ENCODE results near the gene LRRC47. TPM values are rescaled to one million over a fixed set of nuclear protein-coding genes. Genes with fewer than 3 reads are reported as not detected.

The LRRC47 gene
- polyA plus RNA-seq (2014; cell fraction: cytosol; rRNA removed): 30.8 and 36.4 TPM in 2 replicates
- polyA plus RNA-seq (2014; cell fraction: nucleus; rRNA removed): 21.3 and 31.7 TPM in 2 replicates

DNA sequence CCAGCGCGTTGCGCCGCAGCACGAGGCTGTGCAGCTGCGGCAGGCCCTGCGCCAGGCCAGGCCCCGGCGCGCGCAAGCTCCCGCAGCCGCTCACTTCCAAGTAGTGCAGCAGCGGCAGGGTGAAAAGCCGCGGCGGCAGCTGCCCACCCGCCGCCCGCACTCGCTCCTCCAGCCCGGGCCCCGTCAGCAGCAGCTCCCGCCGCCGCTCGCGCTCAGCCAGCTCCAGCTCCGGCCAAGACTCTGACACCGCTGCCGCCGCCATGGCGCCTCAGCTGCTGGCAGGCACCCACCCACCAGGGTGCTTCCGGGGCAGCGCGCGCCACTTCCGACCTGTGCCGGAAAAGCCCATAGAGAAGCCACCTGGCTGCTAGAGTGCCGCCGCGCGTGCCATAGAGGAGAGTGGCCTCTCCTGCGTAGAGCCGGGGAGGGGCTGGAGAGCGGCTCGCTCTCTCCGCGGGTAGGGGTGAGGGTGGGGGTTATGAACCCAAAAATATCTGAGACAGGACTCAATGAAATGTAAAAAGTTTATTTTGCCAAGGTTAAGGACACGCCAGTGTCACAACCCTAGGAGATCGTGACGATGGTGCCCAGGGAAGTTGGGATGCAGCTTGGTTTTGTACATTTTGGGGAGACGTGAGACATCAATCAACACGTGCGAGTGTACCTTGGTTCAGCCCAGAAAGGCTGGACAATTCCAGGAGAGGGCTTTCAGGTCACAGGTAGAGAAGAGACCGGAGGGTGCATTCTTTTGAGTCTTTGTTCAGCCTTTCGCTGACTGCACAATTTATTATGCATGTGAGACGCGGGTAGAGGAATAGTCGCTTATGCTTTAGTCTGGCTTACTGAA, at the start of gene LRRC47:
TSS of gene LRRC47 (minus strand) at position 284 of the 847 bp plus-strand sequence. CDS start at position 262, 22 bp downstream.
- DNase-seq (ENCODE audit: low spot score): peak; percentile 79

DNA sequence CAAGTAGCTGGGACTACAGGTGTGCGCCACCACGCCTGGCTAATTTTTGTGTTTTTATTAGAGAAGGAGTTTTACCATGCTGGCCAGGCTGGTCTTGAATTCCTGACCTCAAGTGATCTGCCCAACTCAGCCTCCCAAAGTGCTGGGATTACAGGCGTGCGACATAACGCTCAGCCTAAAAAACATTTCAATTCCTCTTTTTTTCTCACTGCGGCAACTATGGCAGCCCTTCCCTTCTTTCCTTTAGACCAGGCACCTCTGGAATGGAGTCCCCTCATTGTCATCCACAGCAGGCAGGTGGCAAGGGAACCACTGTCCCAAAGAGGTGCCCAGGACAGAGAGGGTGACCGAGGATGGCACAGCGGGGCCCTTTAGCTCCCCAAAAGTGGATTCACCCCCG, 46.6 kb upstream of the LRRC47 start:
- no peak for DNase-seq (ENCODE audit: low spot score)

DNA sequence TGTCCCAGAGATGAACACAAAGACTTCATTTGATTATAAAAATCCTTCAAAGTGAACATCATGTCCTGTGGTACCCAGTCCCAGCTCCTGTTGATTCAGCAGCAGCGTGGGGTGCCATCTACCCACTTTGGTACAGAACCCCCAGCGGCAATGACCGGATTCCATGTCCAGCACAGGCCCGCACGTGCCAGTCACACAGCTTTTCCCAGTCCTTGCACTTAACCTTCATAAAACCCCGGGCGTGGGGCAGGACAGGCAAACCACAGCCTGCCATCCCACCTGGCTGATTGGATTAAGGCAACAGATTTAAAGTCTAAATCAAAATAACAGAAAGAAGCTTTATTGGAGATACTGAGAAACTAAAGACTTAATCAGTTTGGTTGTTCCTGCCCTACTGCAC, 45.2 kb upstream of the LRRC47 start:
- DNase-seq (ENCODE audit: low spot score): no peak

DNA sequence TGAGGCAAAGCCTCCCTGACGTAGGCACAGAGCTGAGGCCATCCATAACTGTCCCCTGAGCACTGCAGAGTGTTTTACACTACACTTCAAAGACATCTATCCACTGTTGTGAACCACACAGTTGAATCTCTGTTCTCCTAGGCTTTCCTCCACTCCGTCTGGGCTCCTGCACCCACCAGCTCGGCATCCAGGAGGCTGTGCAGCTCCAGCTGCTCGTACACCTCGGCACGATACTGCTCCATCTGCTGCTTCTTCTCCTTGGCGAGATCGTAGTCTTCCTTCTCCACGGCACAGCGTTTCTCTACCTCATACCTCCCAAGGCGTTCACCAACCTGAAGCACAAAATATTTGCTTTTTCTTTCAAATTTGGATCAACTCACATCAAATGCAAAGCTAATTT, 42.5 kb upstream of the LRRC47 start:
- no peak for DNase-seq (ENCODE audit: low spot score)

DNA sequence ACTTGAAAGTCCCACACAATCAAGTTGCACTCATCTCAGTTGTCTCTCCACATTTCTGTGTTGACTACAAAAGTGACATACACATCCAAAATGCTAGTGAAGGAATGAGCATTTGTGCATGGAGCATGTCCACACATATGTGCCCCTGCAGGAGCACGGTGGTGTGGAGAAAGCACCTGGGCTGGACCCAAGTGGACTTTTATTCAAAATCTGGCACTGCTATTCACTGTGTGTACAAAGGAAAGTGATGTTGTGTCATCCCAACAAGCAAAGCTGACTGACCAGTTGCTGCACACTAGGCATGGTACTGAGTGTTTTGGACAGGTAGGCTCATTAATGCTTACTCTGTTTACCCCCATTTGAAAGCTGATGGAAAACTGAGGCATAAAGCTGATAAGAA, 41.4 kb upstream of the LRRC47 start:
- no peak for DNase-seq (ENCODE audit: low spot score)

DNA sequence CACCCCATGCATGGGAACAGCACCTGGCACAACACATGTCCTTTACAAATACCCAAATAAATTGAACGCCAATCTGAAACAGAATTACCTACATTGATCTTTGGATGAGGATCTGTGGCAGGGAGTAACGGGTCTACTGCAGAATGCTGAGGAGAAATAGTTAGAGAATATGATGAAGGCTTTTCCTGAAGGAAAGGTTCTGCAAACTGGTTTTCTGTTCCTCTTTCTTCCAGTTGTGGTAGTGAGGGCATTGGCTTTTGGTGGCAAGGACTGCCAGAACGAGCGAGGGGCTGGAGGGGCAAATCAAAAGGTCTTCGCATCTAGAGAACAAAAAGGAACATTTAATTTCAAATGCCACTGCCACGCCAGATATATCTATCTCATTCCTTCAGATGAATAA, 40.9 kb upstream of the LRRC47 start:
- DNase-seq (ENCODE audit: low spot score): no peak

DNA sequence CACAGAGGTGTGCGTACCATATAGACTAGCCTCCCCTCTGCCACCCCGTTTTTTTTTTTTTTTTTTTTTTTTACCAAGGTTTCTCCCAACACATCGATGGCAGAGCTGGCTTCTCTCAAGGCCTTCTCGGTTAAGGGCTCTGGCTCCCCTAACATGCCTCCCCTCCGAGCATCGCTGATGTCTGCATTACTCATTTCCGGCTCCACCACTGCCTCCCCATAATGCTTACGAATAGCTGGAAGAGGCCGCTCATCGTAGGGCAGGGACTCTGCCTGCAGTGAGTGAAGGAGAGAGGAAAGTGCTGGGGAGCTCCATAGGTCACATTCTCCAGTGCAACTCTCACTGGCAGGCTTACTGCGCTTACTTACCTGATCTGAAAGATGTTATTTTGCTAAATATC, 40.1 kb upstream of the LRRC47 start:
- no peak for DNase-seq (ENCODE audit: low spot score)

DNA sequence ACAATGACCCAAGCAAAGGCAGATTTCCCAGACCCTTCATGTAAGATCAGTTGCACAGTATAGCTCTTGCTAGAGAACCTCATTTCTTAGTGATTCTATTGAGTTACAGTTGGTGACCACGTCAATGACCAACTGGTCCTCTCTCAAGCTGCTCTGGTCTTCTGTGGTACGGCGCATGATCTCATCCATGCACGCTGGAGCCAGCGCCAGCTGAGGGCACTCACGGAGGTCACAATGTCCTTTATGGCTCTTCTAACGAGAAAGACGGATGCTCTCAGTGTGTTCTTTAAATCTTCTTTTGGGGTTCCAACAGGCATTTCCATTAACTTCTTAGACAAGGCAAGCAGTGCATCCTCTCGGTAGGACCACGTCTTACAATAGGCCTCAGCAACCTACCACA, 38.4 kb upstream of the LRRC47 start:
- no peak for DNase-seq (ENCODE audit: low spot score)

DNA sequence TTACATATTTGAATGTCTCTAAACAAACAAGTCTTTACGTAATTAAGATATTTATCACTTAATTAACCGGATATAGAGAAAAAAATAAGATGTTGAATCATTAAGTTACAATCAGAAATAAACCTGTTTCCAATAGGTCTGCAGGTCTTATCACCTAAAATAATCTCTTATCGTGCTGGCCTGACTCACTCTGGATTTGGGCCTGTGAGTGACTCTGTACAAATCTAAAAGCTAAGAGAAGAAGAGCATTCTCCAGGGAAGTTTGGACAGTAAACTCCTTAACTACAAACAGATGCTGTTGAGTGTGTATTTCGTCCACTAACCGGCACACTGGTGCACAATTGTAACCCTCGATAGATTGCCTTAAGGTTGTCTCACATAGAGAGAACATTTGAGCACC, 35.4 kb upstream of the LRRC47 start:
- no peak for DNase-seq (ENCODE audit: low spot score)

DNA sequence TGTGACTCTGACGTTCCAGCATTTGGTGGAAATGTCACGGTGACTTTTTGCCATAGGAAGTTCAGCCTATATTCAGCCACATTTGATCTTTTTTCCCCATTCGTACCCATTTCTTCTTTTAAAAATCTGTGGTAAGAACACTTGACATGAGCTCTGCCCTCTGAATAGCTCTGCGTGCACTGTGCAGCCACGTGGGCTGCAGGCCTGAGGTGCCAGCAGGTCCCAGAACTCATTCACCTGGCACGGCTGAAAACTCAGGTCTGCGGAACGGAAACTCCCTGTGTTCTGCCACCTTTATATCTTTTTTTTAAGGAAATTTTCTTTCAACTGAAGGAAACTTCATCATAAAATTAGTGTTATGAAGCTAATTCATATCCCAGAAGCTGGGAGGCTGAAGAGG, 32.1 kb upstream of the LRRC47 start:
- DNase-seq (ENCODE audit: low spot score): no peak

DNA sequence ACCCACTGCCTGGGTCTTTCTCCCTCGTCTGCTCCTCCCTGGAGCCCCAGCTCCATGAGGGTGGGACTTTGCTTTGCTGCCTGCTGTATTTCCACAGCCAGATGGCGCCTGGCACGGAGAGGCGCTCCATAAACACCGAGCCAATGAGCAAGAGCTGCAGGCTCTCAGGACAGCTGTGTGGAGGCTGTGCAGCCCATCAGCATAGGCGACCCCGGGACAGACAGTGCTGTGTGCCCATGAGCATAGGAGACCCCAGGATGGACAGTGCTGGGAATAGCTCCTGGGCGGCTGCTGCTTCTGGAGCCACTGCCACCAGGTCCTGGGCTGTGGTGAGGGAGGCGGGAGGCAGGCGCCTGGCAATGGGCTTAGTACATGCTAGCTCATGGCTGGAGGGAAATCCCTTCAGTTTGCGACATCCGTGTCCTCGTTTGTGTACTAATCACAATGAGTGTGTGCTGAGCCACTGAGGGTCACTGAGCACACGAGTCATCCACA, 31.6 kb upstream of the LRRC47 start:
- DNase-seq (ENCODE audit: low spot score): no peak

DNA sequence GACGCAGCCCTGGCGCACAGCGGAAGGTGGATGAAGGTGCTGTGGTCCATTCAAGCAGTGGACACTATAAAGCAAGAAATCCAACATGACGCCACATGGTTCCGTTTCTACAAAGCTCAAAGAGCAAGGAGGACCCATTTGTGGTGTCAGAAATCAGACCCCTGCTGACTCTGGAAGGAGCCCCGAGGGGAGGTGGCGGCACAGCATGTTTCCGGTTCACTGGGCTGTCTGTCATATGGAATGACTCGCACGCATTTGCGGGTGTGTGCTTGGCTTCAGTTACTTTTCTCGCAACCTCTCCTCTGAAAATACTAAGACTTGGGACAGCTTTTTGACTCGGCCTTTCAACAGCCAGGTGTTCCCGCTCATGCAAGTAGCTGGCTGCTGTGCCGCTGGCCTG, 29.1 kb upstream of the LRRC47 start:
- no peak for DNase-seq (ENCODE audit: low spot score)

DNA sequence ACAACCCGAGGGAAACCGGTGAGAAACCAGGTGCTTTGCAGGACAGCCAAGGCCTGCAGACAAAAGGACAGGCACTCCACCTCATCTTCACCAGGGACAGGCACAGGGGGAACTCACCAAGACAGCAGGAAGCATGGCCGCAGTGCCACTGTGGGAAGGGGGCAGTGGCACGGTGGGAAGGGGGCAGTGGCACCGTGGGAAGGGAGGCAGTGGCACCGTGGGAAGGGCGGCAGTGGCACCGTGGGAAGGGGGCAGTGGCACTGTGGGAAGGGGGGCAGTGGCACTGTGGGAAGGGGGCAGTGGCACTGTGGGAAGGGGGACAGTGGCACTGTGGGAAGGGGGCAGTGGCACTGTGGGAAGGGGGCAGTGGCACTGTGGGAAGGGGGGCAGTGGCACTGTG, 28.4 kb upstream of the LRRC47 start:
- DNase-seq (ENCODE audit: low spot score): no peak

DNA sequence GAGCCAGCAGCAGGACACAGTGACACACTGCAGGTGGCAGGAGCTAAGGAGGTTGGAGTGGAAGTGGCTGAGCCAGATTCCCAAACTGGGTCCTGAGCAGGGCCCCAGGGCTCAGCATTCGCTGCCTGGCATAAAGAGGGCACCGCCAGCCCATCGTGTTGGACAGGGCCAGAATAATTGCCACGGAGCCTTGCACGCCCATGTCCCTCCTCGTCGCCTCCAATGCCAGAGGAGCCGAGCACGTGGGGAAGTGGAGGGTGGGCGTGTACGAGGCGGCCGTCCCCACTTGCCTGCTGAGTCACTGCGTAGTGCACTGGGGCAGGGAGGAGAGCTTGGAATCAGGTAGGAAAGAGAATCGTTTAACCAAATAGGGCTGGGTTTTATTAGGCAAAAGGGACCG, 26.1 kb upstream of the LRRC47 start:
- no peak for DNase-seq (ENCODE audit: low spot score)

DNA sequence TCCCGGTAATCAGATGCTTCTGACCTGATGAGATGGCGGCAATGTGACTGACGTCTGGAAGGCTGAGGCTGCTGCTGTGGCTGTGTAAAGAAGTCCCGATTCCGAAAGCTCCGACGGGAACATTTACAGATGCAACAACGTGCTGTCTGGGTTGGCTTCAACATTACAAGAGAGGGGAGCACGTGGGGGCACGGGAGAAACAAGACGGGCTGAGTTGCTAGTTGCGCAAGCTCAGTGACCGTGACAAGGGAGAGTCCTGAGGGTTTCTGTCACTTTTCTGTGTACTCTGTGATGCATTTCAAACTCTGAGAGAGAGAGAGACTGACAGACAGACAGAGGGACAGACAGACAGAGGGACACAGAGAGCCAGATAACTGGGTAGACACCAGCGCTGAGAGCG, 25.6 kb upstream of the LRRC47 start:
- no peak for DNase-seq (ENCODE audit: low spot score)

DNA sequence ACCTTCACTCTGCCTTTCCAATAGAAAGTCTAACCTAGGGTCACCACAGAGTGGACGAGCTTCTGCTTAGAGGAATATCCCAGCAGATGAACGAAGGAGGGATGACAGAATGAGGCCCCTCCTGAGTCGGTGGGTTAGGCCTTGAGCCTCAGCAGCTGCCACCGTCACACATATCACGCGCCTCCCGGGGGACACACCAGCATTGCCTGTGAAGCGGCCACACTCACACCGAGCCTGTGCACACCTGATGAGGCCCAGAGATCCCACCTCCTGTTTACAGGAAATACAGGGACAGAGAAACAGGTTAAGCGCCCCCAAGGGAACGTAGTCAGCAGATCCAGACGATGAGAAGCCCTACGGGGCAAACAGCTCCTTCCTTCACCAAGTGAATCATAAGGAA, 25.1 kb upstream of the LRRC47 start:
- DNase-seq (ENCODE audit: low spot score): no peak

DNA sequence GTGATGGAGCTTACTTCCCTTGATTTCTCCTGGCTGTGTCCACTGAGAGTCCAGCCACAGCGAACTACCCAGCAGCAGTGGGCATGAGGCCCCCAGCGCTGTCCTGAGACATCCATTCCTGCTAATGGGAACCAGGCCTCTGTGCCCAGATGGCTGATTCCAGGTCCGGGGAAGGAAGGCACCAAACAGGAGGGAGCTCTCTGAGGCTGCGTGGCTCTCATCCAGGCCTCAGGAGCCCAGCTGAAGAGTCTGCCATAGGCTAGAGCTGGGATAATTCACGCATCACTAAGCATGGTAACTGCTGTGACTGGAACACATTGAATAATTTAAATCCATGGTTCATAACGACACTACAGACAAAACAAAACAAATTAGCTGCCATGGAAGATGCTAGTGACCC, 24.7 kb upstream of the LRRC47 start:
- DNase-seq (ENCODE audit: low spot score): no peak

DNA sequence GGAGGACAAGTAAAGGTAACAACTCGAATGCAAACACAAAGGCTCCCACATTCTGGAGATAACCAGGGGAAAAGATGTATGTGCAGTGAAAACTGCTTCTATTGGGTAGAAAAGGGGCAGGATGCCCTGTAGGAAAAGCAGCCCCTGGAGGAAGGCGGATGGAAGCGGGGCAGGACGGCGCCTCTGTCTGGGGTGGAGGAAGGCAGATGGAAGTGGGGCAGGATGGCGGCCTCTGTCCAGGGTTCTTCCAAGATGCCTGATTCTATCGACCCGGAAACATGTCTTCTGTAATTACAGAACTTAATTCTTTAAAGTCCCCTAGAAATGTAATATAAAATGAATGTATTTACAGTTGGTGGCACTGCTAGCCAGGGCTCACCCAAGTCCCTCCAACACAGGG, 24.0 kb upstream of the LRRC47 start:
- DNase-seq (ENCODE audit: low spot score): no peak

DNA sequence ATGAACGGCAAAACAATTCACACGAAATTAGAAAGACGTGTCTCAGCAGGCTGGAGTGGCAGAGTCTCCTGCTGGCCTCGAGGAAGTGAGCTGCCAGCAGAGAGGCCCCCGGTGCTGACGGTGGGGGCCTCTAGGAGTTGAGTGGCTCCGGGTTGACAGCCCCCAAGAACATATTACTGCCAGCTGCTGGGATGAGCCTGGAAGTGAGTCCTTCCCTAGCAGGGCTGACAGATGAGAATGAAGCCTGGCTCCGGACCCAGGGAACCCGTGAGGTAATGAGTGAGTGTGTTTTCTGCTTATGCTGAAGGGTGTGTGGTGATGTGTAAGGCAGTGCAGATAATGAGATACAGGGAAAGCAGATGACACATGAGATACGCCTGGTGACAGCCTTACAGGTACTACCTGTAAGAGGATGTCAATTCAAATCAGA, 23.5 kb upstream of the LRRC47 start:
- DNase-seq (ENCODE audit: low spot score): no peak

DNA sequence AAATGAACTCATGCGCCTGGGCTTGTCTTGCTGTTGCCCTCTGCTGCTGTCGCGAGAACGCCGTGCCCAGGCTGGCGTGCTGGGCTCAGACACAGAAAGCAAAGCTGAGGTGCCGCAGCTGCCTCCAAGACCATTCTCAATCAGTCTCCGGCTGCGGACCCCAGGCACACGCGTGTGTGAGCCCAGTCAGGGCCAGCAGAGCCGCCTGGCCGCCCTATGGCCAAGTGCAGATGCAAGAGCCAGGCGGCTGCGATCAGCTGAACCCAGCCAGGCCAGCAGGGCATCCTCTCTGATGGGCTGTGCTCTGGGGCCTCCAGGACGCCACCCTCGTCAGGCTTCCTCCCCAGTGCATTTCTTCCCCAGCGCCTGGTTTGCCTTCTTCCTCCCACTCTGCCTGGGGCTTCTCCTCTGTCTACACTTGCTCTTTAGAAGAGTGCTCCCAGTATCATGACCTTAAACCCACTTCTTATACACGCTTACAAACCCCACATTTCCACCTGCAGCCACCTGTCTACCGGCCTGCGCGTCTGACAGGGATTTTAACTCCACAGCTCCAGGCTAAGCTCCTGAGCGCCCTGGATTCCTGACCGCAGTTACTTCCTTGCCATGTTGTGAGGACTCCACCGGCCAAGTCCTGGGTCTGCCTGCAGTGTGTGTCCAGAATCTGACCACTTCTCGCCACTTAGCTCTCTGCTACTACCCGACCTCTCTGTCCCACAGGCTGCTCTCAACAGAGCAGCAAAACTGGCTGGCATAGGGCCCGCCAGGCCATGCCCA, 21.7 kb upstream of the LRRC47 start:
- no peak for DNase-seq (ENCODE audit: low spot score)

DNA sequence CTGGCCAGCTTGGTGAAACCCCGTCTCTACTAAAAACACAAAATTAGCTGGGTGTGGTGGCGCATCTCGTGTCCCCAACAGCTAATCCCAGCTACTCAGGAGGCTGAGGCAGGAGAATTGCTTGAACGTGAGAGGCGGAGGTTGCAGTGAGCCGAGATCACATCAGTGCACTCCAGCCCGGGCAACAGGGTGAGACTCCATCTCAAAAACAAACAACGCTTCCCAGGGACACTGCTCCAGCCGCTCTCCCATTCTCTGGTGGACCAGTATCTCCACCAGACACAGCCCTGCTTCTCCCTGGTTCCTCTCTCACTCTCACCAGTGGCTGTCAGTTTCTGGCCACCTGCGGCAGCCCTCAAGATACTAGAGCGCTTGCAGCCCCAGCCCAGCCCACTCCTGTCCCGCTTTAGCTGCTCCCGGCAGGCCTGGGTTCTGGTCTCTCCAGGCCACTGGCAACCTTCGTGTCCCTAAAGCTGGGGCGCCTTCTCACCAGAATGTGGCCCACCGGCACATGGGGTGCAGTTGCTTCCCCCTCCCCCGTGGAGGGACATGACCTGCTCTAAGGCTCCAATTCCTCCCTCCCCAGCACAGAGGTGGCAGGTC, 20.9 kb upstream of the LRRC47 start:
- DNase-seq (ENCODE audit: low spot score): no peak

Measured in SK-N-DZ (cell line).